HG03108 (cell line): ENCODE measurements around the gene TRAF3IP1.

Source experiments
- ATAC-seq: cut with Tn5 transposase; IDR thresholded peaks from one replicate; pipeline ENCODE4 v1.9.1; 2021; ENCODE audit warnings: moderate library complexity; ENCODE audit not compliant: unreplicated experiment

The TRAF3IP1 gene

DNA sequence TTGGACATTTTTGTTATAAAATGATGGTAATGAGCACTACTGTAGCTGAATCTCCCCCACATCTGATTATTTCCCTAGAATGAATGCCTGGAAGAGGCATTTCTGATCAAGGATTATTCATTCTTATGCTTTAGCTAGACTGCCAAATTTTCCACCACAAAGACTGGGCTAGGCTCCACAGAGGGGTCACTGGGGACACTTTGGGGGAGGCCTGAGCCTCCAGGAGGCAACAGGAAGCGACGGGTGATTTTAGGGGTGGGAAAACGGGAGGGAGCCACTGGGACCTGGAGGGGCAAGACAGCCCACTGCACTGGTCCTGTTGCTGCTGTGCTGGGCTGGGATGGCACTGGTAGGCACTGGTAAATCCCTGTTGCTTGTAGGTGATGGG lies 104.0 kb downstream of the TRAF3IP1 start:
- no peak for ATAC-seq

DNA sequence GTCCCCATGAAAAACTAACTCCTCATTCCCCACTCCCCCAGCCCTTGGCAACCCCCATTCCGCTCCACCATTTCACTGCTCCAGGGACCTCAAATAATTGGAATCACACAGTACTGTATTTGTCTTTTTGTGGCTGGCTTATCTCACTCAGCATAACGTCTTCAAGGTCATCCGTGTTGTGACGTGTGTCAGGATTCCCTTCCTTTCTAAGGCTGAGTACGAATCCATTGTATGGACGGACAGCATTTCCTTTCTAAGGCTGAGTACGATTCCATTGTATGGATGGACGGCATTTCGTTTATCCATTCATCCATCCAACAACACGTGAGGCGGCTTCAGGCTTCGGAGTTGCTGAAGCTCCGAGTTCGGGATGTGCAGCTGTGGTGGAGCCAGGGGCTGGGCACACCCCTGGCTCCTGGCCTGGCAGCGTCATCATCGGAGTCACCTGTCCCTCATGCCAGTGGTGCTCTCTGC lies 105.2 kb downstream of the TRAF3IP1 start:
- no peak for ATAC-seq

DNA sequence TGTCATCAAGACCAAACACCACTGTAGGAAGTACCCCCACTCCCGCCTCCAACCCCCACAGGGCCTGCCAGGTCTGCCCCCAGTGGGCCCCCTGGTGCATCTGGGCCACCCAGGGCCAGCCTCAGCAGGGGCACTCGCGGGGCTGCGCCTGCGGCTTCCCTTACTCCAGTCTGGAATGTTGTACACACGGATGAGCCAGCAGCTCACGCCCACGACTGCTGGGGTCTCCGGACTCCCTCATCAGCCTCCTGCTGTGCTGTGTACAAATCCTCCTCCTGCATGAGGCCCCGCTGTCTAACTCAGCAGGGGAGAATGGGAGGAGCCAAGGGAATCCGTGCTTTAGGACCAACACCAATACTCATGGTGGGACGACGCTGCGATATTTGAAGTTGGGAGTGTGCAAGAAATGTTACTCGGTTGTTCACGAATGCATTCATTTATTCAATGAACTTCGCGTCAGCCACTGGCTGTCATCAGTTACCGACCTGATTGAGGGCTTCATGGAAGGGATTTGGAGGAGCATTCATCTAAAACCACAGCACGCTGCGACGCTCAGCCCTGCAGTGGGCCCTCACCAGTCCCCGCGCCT lies 105.8 kb downstream of the TRAF3IP1 start:
- ATAC-seq: peak; percentile 4

DNA sequence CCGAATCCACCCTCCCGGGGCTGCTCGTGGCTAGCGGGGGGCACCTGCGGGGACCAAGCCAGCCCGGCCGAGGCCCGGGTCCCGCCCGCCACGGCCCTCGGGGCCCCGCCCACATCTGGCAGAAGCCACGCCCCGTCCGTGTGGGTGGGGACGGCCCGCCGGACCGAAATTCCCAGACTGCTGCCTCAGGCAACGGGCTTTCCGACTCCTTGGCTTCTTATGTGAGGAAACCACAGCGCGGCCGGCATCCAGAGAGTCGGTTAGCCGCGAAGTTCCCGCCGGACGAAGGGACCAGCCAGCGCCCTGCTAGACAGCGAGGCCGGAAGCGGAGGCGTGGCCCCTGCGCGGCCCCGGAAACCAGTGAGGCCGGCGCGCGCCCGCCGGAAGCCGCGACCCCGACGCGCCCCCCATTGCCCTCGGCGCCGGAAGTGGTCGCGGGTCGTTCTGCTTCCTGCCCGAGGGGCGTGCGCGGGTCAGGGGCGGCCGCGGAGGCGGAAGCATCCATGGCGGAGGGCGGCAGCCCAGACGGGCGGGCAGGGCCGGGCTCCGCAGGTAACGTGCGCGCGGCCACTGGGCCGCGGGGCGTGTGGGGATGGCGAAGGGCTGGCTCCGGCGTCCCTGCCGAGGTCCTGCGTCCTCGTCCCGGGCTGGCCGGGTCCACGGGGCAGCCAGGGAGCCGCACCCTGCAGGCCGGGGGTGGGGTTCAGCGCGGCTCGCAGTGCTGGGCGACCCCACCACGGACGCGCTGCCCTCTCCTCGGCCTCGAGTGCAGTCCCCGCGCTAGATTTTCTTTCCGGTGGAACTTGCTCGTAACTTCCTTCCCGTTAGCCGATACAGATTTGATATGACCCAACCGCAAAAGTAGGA lies 106.5 kb downstream of the TRAF3IP1 start, which contains the start of gene ASB1:
Gene ASB1, plus strand, starts transcription at position 360 of the 867 bp plus-strand sequence. Its CDS starts 144 bp downstream, at position 504.
- ATAC-seq: peak; percentile 84

DNA sequence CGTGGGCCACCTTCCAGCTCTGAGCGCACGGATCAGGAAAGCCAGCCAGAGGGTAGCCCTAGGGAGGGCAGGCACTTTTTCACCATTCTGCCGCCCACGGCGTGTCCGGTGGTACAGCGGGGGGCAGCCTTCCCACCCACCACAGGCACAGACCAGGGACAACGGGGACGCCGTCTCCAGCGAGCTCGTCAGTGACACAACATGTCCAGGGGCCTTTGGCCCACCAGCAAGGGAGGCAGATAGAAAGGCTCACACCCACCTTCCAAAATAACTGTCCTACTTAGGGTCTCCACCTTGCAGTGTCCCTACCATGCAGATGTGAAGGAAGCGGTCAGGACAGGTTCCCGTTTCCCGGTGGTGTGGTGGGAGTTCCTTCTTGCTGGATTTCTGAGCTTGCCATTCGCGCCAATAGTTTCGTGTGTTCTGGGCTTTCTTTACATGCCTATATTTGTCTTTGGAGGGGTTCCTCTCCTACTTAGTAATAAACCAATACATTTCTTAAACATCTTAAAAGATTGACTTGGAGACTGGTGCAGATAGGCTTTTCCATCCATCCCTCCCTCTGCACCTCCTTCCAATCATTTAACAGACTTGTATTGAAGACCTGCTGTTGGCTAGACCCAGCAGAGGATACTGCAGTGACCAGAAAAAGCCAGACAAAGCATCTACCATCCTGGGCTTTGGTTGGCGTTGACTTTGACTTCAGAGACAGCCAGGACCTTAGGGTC lies 107.3 kb downstream of the TRAF3IP1 start:
- ATAC-seq: no peak

DNA sequence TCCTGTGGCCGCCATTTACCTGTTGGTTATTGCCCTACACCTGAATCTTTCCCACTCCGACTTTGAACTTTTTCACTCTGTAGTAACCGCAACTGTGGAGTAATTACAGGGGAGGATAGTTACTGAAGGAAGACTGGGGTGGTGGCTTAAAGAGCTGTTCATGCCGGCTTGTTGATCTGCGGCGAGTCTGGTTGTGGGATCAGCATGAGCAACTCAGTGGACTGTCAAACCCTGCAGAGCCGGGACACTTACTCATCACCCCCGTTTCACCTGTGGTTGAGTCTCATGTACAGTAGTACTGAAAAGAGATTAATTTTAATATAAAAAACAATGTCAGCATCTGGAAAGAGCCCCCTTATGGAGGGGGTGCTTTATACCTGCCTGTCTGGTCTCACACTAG lies 108.5 kb downstream of the TRAF3IP1 start:
- ATAC-seq: no peak

DNA sequence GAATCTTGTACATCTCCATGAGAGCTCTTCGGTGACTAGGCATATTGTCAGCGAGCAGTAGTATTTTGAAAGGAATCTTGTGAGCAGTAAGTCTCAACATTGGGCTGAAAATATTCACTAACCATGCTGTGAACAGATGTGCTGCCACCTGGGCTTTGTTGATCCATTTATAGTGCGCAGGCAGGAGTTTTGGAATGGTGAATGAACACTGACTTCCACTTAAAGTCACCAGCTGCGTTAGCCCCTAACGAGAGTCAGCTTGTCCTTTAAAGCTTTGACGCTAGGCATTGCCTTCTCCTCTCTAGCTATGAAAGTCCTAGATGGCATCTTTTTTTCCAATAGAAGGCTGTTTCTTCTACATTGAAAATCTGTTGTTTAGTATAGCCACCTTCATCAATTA lies 110.5 kb downstream of the TRAF3IP1 start:
- ATAC-seq: no peak

DNA sequence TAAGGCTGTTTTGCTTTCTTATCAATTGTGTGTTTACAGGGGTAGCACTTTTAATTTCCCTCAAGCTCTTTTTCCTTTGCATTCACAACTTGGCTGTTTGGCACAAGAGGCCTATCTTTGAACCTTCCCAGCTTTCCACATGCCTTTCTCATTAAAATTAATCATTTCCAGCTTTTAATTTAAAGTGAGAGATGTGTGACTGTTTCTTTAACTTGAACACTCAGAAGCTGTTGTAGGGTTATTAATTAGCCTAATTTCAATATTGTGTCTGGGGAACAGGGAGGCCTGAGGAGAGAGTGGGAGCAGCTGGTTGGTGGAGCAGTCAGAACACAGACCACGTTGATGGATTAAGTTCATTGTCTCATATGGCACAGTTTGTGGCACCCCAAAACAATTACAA lies 111.1 kb downstream of the TRAF3IP1 start:
- ATAC-seq: no peak

DNA sequence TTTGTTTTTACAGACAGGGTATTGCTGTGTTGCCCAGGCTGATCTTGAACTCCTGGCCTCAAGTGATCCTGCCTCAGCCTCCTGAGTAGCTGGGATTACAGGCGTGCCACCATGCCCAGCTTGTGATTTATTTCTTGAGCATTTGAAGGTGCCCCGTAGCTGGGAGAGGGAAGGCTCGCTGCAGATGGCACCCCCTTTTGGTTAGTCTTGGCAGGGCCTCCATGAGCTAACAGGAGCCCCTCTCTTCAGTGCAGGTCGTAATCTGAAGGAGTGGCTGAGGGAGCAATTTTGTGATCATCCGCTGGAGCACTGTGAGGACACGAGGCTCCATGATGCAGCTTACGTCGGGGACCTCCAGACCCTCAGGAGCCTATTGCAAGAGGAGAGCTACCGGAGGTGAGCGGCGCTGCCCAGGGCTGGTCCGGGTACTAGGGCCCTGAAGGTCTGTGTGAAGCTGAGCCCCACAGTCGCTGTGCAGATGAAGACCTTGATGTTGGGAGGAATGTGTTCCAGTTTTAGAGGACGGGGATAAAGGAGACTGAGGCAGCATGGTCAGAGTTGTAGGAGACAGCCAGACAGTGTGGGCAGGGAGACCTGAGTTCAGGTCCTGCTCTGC lies 113.1 kb downstream of the TRAF3IP1 start:
- ATAC-seq: no peak

DNA sequence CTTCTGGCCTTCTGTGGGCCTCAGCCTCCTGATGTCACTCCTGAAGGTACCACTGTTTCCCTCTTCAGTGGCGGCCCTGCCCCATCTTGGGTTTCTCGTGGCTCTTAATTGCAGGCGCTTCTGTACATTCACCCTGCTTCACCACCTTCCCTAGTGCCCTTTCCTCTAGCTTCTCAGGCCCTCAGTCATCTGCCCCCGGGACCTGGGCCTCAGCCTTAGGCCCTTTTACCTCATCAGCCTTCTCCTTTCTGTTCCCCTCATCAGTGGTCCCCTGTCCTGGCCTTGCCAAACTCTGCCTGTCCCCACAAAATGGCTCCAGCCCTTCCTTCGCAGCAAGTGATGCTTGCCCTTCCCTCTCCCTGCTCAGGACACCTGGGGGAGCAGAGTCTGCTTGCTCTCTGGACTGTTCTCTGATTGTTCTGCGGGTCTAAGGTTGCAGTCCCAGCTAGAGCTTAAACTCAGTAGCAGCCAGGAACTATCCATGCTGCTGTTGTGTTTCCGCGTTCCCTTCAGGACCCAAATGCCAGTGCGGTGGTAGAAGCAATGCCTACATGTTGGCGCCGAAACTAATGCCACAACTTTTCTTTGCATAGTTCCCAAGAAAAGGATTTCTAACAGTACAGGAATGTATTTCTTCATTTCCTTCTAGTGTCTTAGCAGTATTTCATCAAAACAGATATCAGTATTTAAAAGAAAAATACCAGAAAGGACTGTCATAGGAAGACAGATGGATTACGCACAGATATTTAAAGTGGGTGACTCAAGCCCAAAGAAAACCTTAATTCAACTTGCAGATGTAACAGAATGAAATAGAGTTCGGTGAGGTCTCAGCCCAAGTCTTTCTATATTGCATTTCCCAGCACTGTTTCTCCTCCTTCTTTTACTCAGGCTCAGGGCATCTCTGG lies 113.9 kb downstream of the TRAF3IP1 start:
- ATAC-seq: no peak

DNA sequence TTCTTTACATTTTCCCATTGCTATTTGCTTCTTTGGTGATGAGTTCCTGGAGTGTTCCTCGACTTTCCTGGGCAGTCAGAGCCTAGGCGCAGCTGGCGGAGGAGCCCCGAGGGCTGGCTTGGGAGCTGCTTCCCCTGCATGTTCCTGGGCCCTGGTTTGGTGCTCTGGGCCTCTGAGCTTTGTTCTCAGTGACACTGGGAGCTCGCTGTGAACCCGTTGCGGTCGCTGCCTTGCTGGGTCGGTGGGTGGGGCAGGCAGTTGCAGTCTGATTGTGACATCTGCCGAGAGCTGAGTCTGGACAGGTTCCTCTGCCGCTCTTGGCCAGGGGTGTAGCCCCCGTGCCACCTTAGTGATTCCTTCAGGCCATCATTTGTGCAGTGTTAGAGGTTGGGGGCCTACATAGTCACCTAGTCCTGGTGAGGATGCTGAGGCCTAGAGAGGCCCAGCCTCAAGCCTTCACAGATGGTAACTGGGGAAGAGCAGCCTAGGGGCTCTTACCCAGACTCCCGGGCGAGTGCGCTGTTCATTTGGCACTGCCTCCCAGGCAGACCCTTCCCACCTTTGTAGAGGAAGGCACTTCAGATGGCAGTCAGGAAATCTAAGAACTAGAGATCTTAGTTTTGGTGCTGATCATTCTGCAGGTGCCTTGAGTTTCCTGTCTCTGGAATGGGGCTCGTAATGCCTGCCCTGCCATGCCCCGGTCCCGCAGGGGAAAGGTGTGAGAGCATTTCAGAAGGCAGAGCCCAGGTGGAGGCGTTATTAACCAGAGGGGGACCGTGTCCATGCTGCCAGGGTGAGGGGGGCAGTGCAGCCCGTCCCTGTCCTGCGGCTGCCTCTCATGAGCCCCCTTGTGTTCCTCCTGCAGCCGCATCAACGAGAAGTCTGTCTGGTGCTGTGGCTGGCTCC lies 114.8 kb downstream of the TRAF3IP1 start:
- ATAC-seq: no peak

DNA sequence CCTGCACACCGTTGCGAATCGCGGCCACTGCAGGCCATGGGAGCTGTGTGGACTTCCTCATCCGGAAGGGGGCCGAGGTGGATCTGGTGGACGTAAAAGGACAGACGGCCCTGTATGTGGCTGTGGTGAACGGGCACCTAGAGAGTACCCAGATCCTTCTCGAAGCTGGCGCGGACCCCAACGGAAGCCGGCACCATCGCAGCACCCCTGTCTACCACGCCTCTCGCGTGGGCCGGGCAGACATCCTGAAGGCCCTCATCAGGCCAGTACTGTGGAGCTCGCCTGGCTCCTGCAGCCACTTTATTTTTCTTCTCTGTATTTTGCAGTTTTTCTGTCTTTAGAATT lies 115.4 kb downstream of the TRAF3IP1 start:
- ATAC-seq: no peak

DNA sequence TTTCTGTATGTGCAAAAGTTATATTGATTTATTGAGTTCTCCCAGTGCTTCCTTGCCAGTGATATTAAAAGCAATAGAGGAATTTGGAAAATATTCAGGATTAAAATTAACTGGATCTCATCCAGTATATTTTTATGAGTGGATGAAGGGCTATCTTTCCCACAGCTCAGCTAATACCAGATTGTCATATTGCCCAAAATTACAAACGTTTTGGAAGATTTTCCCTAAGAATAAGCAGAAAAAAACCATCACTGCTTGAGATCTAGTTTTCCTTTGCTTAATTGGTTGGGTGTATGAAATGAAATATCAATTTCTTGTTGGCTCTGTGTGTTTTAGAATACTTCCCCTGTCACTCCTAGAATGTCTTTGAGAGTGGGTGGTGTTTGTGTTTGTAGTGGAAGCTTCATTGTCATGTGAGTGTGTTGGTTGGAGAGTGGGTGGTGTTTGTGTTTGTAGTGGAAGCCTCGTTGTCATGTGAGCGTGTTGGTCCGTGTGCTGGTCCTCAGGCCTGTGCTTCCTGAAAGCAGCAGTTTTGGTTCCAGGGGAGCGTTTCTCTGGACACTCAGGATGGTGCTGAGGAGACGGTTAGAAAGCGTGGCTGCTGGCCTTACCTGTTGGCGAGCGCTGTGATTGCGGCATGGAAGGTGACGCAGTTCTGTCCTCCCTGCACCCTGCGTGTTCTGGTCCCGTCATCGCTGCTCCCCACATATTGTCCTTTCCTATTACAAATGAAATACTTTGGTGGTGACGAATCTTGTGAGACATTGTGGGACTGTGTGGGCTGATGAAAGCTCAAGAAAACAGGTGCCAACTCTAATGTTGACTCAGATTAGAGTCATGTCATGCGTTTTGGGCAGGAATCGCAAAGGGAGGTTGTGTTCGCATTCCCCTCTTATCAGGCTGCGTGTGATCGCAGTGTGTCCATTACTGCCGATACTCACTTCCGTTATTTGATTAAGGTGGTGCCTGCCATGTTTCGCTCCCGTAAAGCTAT lies 118.8 kb downstream of the TRAF3IP1 start:
- ATAC-seq: no peak

DNA sequence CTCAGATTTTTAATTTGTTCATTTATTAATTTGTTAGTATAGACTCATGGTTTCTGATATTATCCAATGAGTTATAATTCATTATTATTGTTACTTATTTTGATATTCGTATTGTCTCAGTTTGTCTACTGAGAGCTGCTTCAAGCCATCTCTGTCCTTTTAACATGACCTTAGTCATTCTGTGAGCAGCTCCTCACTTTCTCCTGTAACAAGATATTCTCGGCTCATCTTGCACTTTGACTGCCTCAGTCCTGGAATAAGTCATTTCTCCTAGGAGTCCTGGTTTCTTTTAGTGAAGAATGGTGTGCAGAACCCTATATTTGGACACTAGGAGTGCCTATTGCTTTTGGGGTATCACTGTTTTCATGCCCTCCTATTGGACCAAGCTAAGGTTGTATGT lies 119.6 kb downstream of the TRAF3IP1 start:
- no peak for ATAC-seq

DNA sequence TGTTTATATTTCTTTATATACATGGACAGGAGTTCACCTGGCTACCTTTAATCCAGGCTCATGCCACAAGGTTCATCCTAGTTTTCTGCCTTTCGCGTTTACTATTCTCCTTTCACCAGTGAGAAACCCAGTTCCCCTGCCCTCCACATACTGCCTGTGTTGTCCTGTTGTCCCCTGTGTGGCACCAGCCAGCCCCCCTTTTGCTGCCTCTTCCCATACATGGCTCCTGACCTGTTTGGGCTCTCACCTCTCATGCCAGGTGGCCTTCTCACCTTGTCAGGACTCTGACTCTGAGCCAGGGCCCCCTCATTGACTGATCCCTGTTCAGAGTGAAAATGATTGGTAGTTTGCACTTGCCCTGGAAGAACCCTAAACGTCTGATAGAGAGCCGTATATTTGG lies 120.0 kb downstream of the TRAF3IP1 start:
- no peak for ATAC-seq

DNA sequence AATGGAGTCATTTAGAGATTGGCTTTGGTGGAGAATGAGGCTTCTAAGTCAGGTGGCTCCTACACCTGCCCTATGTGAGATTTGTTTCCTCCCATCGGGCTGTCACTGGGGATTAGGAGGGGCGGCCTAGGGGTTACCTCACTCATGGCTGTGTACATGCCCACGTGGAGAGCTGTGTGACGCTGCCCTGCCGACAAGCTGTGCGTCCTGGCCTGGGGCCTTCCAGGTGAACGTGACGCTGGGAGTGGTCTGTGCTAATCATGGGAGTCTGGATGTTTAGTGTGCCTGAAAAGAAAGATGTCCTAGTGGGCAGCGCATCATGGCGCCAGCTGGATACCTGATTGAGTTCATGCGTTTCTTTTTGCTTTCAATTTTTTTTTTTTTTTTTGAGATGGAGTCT lies 120.4 kb downstream of the TRAF3IP1 start:
- ATAC-seq: no peak

DNA sequence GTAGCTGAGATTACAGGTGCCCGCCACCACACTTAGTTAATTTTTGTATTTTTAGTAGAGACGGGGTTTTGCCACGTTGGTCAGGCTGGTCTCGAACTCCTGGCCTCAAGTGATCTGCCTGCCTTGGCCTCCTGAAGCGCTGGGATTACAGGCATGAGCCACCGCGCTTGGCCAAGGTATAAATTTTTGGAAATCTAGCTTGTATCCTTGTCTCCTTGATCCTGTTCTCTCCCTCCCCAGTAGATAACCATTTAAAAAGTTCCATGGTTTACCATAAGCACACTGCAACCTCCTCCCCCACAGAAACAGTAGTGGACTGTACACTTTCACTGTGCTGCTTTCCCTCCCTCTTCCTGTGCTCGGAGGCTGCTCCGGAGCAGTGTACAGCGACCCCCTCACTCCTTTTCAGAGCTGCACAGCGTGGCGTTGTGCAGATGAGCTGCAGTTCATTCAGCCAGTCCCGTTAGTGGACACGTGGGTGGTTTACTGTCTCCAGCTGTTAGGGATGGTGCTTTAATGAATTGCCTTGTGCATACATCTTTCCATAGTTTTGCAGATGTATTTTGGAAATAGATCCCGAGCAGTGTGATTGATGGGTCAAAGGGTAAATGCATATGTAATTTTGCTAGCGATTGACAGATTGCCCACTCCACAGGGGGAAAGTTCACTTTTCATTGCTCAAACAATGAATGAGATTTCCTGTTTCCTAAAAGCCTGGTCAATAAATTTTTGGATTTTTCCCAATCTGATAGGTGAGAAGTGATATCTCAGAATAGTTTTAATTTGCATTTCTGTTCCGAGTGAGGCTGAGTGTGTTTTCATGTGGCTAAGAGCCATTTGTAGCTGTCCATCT lies 121.2 kb downstream of the TRAF3IP1 start:
- no peak for ATAC-seq
